ENCODE measurements around the gene BTK. TPM values are rescaled to one million over a fixed set of nuclear protein-coding genes. Genes with fewer than 3 reads are reported as not detected.

BTK gene
- total RNA-seq, 1 experiment from 2014 or later: 0.37 TPM

DNA sequence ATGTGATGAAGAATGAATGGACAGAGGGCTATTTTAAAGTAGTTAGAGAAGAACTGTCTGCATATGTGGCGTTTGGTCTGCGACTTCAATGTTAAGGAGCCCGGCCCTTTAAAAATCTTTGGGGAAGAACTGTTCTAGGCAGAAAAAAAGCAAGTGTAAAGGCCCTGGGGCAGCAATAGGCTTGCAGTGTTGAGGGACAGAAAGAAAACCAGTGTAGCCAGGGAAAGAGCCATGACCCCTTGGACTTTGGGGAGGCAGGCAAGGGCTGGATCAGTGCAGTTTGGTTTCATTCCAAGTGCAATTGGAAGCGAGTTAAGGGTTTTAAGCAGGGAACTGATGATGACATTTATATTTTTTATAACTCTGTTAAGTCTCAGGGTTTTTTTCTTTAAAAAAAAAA lies 13.8 kb upstream of the BTK start:
- no peak for TF ChIP-seq CBX3 (IDR thresholded peaks at IDR 0.05; ENCODE audit: low read depth)
- TF ChIP-seq ELF1 (IDR thresholded peaks at IDR 0.05; ENCODE audit: borderline replicate concordance, low read depth): no peak
- no peak for TF ChIP-seq SIN3A (IDR thresholded peaks at IDR 0.05; ENCODE audit: low read depth)
- TF ChIP-seq, protein P1, sequence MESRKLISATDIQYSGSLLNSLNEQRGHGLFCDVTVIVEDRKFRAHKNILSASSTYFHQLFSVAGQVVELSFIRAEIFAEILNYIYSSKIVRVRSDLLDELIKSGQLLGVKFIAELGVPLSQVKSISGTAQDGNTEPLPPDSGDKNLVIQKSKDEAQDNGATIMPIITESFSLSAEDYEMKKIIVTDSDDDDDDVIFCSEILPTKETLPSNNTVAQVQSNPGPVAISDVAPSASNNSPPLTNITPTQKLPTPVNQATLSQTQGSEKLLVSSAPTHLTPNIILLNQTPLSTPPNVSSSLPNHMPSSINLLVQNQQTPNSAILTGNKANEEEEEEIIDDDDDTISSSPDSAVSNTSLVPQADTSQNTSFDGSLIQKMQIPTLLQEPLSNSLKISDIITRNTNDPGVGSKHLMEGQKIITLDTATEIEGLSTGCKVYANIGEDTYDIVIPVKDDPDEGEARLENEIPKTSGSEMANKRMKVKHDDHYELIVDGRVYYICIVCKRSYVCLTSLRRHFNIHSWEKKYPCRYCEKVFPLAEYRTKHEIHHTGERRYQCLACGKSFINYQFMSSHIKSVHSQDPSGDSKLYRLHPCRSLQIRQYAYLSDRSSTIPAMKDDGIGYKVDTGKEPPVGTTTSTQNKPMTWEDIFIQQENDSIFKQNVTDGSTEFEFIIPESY (IDR thresholded peaks at IDR 0.05; ENCODE audit: extremely low read depth, insufficient replicate concordance, low read length): no peak
- TF ChIP-seq TCF7L2 (IDR thresholded peaks at IDR 0.05; ENCODE audit: borderline replicate concordance, extremely low read depth, insufficient read depth, insufficient read length): no peak
- no peak for TF ChIP-seq JUND (IDR thresholded peaks at IDR 0.05)
- TF ChIP-seq EZH2 (IDR thresholded peaks at IDR 0.05): no peak
- no peak for TF ChIP-seq EZH2phosphoT487 (IDR thresholded peaks at IDR 0.05; ENCODE audit: borderline replicate concordance)
- intact Hi-C loops (cut with micrococcal nuclease): no loop called here
- no peak overlapping the region for H3K4me3 ChIP-seq (replicated peaks in 1 of 2; ENCODE audit: low read depth in 1 of 2, low read length in 2 of 2)
- ChIA-PET POLR2A (no interaction called here), RAD21 (ENCODE audit: low non-redundant PET in 1 of 2, low total read pairs in 2 of 2, uncharacterized antibody in 2 of 2, unreplicated experiment in 2 of 2) (no interaction called here), CTCF (no interaction called here)
- no peaks in the 10 kb centered on the region for H3K9me2 ChIP-seq (ENCODE audit: insufficient read depth)
- H3K9ac ChIP-seq (ENCODE audit: low read length): no peak overlapping the region
- H3K27me3 ChIP-seq (ENCODE audit: insufficient read depth, low read length): no peaks in the 10 kb centered on the region
- H3K27ac ChIP-seq (ENCODE audit: low read depth, low read length): no peak overlapping the region
- ATAC-seq: no peak
- peaks cover 3% of the 10 kb centered on the region; the same call in 1 of the 2 replicates for H3K79me2 ChIP-seq (ENCODE audit: insufficient read depth, low read length)
- H2AFZ ChIP-seq (ENCODE audit: low read depth, low read length, poor library complexity, severe bottlenecking): no peak overlapping the region
- no peak for DNase-seq (ENCODE audit: low read depth, low spot score)
- H3K9me3 ChIP-seq (ENCODE audit: control insufficient read depth in 1 of 2, insufficient read depth in 1 of 2, low read depth in 1 of 2, low read length in 2 of 2): no peaks in the 10 kb centered on the region
- no peak overlapping the region for H3K4me2 ChIP-seq (ENCODE audit: low read length)
- no TSS peak for BruUV-seq (replicated peaks)
- no peaks in the 10 kb centered on the region for H4K20me1 ChIP-seq (ENCODE audit: insufficient read depth)
- H3K36me3 ChIP-seq (ENCODE audit: control insufficient read depth in 1 of 2, insufficient read depth in 2 of 2, low read length in 2 of 2): peaks cover 3 to 7% of the 10 kb centered on the region in 2 experiments; a peak in 3 of 4 replicates
- no peaks in the 10 kb centered on the region for H3K4me1 ChIP-seq (ENCODE audit: control insufficient read depth in 1 of 2, insufficient read depth in 2 of 2, low read length in 2 of 2)

DNA sequence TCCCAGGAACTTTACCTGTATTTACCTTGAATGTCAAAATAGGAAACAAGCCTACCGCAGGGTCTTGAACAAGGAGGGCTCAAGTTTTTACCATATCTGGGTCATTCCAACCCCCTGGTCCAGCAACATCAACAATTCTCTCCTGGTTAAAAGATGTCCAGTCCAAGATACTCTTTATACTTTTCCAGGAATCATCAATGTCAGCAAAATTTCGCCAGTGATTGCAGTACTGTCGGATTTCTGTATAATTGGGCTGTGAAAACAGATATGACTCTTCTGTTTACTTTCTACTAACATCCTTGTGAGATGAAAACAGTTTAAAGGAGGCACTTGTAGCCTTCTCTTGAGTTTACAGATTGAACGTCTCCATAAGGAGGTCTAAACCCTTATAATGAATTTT lies 12.7 kb upstream of the BTK start:
- RAD21 ChIA-PET (ENCODE audit: low non-redundant PET in 1 of 2, low total read pairs in 2 of 2, uncharacterized antibody in 2 of 2, unreplicated experiment in 2 of 2): no interaction called here
- no peak for TF ChIP-seq POLR2A (IDR thresholded peaks at IDR 0.05; ENCODE audit: borderline replicate concordance, extremely low read depth, insufficient read depth, insufficient read length)
- no peak for ATAC-seq
- no peak overlapping the region for H3K4me2 ChIP-seq (ENCODE audit: low read length)
- no peaks in the 10 kb centered on the region for H4K20me1 ChIP-seq (ENCODE audit: insufficient read depth)
- H2AFZ ChIP-seq (ENCODE audit: low read depth, low read length, poor library complexity, severe bottlenecking): no peak overlapping the region
- POLR2A ChIA-PET: no interaction called here
- peaks cover 3 to 7% of the 10 kb centered on the region in 2 experiments; a peak in 3 of 4 replicates for H3K36me3 ChIP-seq (ENCODE audit: control insufficient read depth in 1 of 2, insufficient read depth in 2 of 2, low read length in 2 of 2)
- no peak overlapping the region for H3K4me3 ChIP-seq (replicated peaks in 1 of 2; ENCODE audit: low read depth in 1 of 2, low read length in 2 of 2)
- H3K9ac ChIP-seq (ENCODE audit: low read length): no peak overlapping the region
- H3K9me3 ChIP-seq (ENCODE audit: control insufficient read depth in 1 of 2, insufficient read depth in 1 of 2, low read depth in 1 of 2, low read length in 2 of 2): no peaks in the 10 kb centered on the region
- H3K4me1 ChIP-seq (ENCODE audit: control insufficient read depth in 1 of 2, insufficient read depth in 2 of 2, low read length in 2 of 2): no peaks in the 10 kb centered on the region
- no peaks in the 10 kb centered on the region for H3K9me2 ChIP-seq (ENCODE audit: insufficient read depth)
- no peak overlapping the region for H3K27ac ChIP-seq (ENCODE audit: low read depth, low read length)
- H3K79me2 ChIP-seq (ENCODE audit: insufficient read depth, low read length): peaks cover 7% of the 10 kb centered on the region
- no peak for DNase-seq (ENCODE audit: low read depth, low spot score)
- BruUV-seq (replicated peaks): no TSS peak
- H3K27me3 ChIP-seq (ENCODE audit: insufficient read depth, low read length): no peaks in the 10 kb centered on the region
- intact Hi-C loops (cut with micrococcal nuclease): no loop called here
- CTCF ChIA-PET: no interaction called here
